CD14-positive monocyte (primary cell): Measurements from ENCODE around the gene RAET1G. TPM values are rescaled to one million over a fixed set of nuclear protein-coding genes. Genes with fewer than 3 reads are reported as not detected.

Experiments used
- DNase-seq, 3 donors: peaks; one replicate each; pipeline ENCODE4 v3.0.0-alpha.2; 2011 to 2022
- H2AFZ ChIP-seq: 2 replicates; pipeline ENCODE4 v1.6.0; 2012; ENCODE audit warnings: mild to moderate bottlenecking, low read depth, low read length, inconsistent platforms; ENCODE audit not compliant: insufficient read depth, poor library complexity, severe bottlenecking
- H3K27ac ChIP-seq, 2 donors: 1 replicate in 1 of 2; 2 replicates in 1 of 2; pipeline ENCODE4 v1.5.1; 2012 to 2013; ENCODE audit warnings: low read length in 2 of 2, control low read depth in 1 of 2, inconsistent platforms in 1 of 2, low read depth in 1 of 2, mild to moderate bottlenecking in 1 of 2
- H3K27me3 ChIP-seq, 2 donors: one replicate each; pipeline versions ENCODE4 v1.6.0 to v1.6.1; 2011 to 2013; ENCODE audit warnings: low read length in 2 of 2; ENCODE audit not compliant: control insufficient read depth in 2 of 2, insufficient read depth in 2 of 2
- H3K36me3 ChIP-seq, 2 donors: replicated peaks in 1 of 2; 1 replicate in 1 of 2; 2 replicates in 1 of 2; pipeline versions ENCODE4 v1.5.1 to v1.6.1; 2012 to 2013; ENCODE audit warnings: low read length in 2 of 2, control low read depth in 1 of 2, inconsistent platforms in 1 of 2, mild to moderate bottlenecking in 1 of 2; ENCODE audit not compliant: insufficient read depth in 2 of 2, control insufficient read depth in 1 of 2
- H3K4me1 ChIP-seq, 2 donors: 1 replicate in 1 of 2; 2 replicates in 1 of 2; pipeline versions ENCODE4 v1.5.1 to v1.6.1; 2012 to 2013; ENCODE audit warnings: low read length in 2 of 2, control low read depth in 1 of 2, inconsistent platforms in 1 of 2, mild to moderate bottlenecking in 1 of 2, moderate library complexity in 1 of 2; ENCODE audit not compliant: insufficient read depth in 2 of 2, control insufficient read depth in 1 of 2
- H3K4me2 ChIP-seq: replicated peaks from 2 replicates; pipeline ENCODE3; 2012; ENCODE audit warnings: low read length, moderate library complexity, mild to moderate bottlenecking; ENCODE audit not compliant: poor library complexity, severe bottlenecking; ENCODE audit errors: extremely low read depth
- H3K4me3 ChIP-seq, 3 experiments: fragments of 200-600 bp in 1 of 3; sonication (generic) in 1 of 3; replicated peaks in 1 of 3; 1 replicate in 2 of 3; 2 replicates in 1 of 3; pipeline ENCODE4 v1.5.1; 2011 to 2013; ENCODE audit warnings: low read length in 3 of 3, mild to moderate bottlenecking in 3 of 3, control low read depth in 2 of 3, low read depth in 2 of 3, inconsistent platforms in 1 of 3, moderate library complexity in 1 of 3
- H3K79me2 ChIP-seq: 2 replicates; pipeline ENCODE4 v1.6.0; 2012; ENCODE audit warnings: mild to moderate bottlenecking, control low read depth, inconsistent platforms, low read length, moderate library complexity; ENCODE audit not compliant: insufficient read depth
- H3K9ac ChIP-seq: 2 replicates; pipeline ENCODE4 v1.6.0; 2017; ENCODE audit warnings: low read length, mild to moderate bottlenecking; ENCODE audit not compliant: insufficient read depth, poor library complexity, severe bottlenecking
- H3K9me3 ChIP-seq, 2 donors: replicated peaks in 1 of 2; 1 replicate in 1 of 2; 2 replicates in 1 of 2; pipeline versions ENCODE4 v1.5.1 to v1.6.1; 2012 to 2013; ENCODE audit warnings: low read length in 2 of 2, control low read depth in 1 of 2; ENCODE audit not compliant: control insufficient read depth in 1 of 2, insufficient read depth in 1 of 2
- H4K20me1 ChIP-seq: 2 replicates; pipeline ENCODE4 v1.6.0; 2012; ENCODE audit warnings: mild to moderate bottlenecking, low read length, control low read depth, moderate library complexity; ENCODE audit not compliant: insufficient read depth
- H3K27ac Mint-ChIP-seq, 7 donors: one replicate each; pipeline ENCODE4 v1.8.0; 2020; ENCODE audit warnings: mild to moderate bottlenecking in 7 of 7, mixed read lengths in 7 of 7, moderate library complexity in 6 of 7, inconsistent platforms in 2 of 7
- H3K27me3 Mint-ChIP-seq, 3 donors: one replicate each; pipeline ENCODE4 v1.8.0; 2021 to 2022; ENCODE audit warnings: low read depth in 3 of 3, mild to moderate bottlenecking in 3 of 3, mixed read lengths in 3 of 3, moderate library complexity in 3 of 3, inconsistent platforms in 1 of 3
- H3K36me3 Mint-ChIP-seq, 2 donors: one replicate each; pipeline ENCODE4 v1.8.0; 2020; ENCODE audit warnings: mixed read lengths in 2 of 2, inconsistent platforms in 1 of 2, mild to moderate bottlenecking in 1 of 2
- H3K4me1 Mint-ChIP-seq: one replicate; pipeline ENCODE4 v1.8.0; 2020; ENCODE audit warnings: mild to moderate bottlenecking, mixed read lengths
- H3K4me3 Mint-ChIP-seq, 2 donors: one replicate each; pipeline ENCODE4 v1.8.0; 2020; ENCODE audit warnings: mild to moderate bottlenecking in 2 of 2, mixed read lengths in 2 of 2, moderate library complexity in 1 of 2
- H3K9me3 Mint-ChIP-seq, 7 donors: one replicate each; pipeline ENCODE4 v1.8.0; 2020 to 2022; ENCODE audit warnings: mixed read lengths in 7 of 7, mild to moderate bottlenecking in 6 of 7, moderate library complexity in 6 of 7, inconsistent platforms in 2 of 7
- CTCF ChIP-seq: fragments of 200-600 bp; IDR thresholded peaks from one replicate; pipeline ENCODE4 v1.8.0; 2022; ENCODE audit warnings: antibody characterized with exemption, mild to moderate bottlenecking
- WGBS: methylation state at CpG from one replicate; pipeline ENCODE4 v1.1.5; 2013; ENCODE audit warnings: missing lambda C conversion rate; ENCODE audit not compliant: insufficient coverage; 5-methylcytosine and 5-hydroxymethylcytosine counted together
- intact Hi-C, 2 donors: fragments of 100-400 bp; cut with micrococcal nuclease; formaldehyde crosslinking; loops; one replicate each; pipeline versions ENCODE4 v1.15.0 to v1.15.1; 2023
- polyA plus RNA-seq, 3 donors: library from polyadenylated mRNA; depleted of rRNA in 1 of 3; unstranded in 2 of 3; stranded (reverse) in 1 of 3; fragments of 300-500 nt in 2 of 3; fragments of >200 nt in 1 of 3; fragmentation: Illumina TruSeq in 2 of 3; gene quantifications; 1 replicate in 2 of 3; 2 replicates in 1 of 3; pipeline ENCODE4 v1.2.3, GENCODE V29; 2012 to 2021

The RAET1G gene
- polyA plus RNA-seq, 3 donors = not detected

DNA sequence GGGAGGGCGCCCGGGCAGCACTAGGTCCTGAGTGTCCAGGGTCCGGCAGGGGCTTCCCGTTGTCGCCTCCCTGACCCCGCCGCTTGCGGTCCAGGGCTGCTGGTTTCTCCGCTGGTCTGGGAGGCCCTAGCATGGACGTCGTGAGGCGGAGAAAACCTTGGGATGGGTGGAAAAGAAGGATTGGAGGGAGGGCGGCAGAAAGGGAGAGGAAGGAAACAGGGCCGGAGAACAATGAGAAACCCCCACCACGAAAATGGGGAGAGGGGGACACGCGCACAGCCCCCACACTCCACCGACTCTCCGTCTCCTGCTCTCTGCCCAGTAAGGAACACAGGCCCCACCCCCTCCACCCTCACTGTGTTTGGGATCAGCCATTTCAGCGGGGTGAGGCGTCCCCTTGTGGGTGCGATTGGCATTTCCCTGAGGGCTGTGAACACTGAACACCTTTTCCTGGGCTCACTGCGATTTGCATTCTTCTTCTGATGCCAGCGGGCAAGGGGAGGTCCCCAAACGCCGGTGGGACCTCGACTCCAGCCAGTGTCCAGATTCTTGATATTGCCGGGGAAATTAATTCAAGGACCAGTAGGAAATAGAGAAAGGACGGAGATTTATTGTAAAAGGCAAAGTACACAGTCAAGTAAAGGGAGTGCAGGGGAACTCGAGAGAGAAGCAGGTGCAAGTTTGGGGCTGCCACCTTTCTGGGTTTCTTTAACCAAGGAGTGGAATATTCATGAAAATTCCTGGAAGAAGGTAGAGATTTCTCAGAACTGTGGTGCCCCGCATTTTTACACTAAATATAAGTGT is 3.3 kb upstream of the RAET1G start:
- Histone ChIP-seq H3K4me3 (peak overlapping the region; percentile 36 to 73 (median 48)), H3K4me2 (peak overlapping the region; percentile 89), H3K27ac (no peak overlapping the region), H4K20me1 (no peaks in the 10 kb centered on the region), H3K79me2 (no peaks in the 10 kb centered on the region), H3K4me1 (peaks cover 28 to 29% of the 10 kb centered on the region in 2 donors), H3K36me3 (no peaks in the 10 kb centered on the region), H3K9me3 (peaks cover 0 to 4% of the 10 kb centered on the region in 2 donors), H3K27me3 (peaks cover 38 to 85% of the 10 kb centered on the region in 2 donors), H3K9ac (peak overlapping the region; percentile 40), H2AFZ (peak overlapping the region; percentile 82)
- 4% methylated on average over 21 of the region's 31 CpGs for whole genome bisulfite sequencing
- intact Hi-C loops = loop anchor here (5.0 to 10.0 kb wide), 2 partner anchors 94 to 201 kb away; no protein-coding TSS in a partner anchor
- TF ChIP-seq CTCF = peak; percentile 77
- Mint-ChIP-seq H3K4me3 (peak overlapping the region; percentile 77 to 96), H3K27ac (peak overlapping the region in 2 of 7 donors; percentile 39 to 50), H3K9me3 (peaks cover 0 to 26% (median 16%) of the 10 kb centered on the region in 7 donors), H3K36me3 (peaks cover 8 to 15% of the 10 kb centered on the region in 2 donors), H3K4me1 (peaks cover 31% of the 10 kb centered on the region), H3K27me3 (peaks cover 85 to 93% (median 86%) of the 10 kb centered on the region in 3 donors)
- DNase-seq = peak; percentile 33 to 63 (median 52)

- no peaks in the 10 kb centered on the region for H4K20me1 ChIP-seq
- intact Hi-C loops = loop anchor here (5.0 to 10.0 kb wide), 2 partner anchors 93 to 201 kb away; no protein-coding TSS in a partner anchor
- H3K27ac ChIP-seq = no peak overlapping the region
- peaks cover 35 to 81% of the 10 kb centered on the region in 2 donors for H3K27me3 ChIP-seq
- H3K9ac ChIP-seq = peak overlapping the region; percentile 40
- H3K36me3 ChIP-seq = no peaks in the 10 kb centered on the region
- peaks cover 0 to 26% (median 16%) of the 10 kb centered on the region in 7 donors for H3K9me3 Mint-ChIP-seq
- 11% methylated on average over 31 of the region's 34 CpGs for WGBS
- peak overlapping the region; percentile 89 for H3K4me2 ChIP-seq
- H3K27ac Mint-ChIP-seq = no peak overlapping the region
- peaks cover 28 to 29% of the 10 kb centered on the region in 2 donors for H3K4me1 ChIP-seq
- H3K36me3 Mint-ChIP-seq = peaks cover 8 to 15% of the 10 kb centered on the region in 2 donors
- DNase-seq = no peak
- H3K27me3 Mint-ChIP-seq = peaks cover 82 to 93% (median 85%) of the 10 kb centered on the region in 3 donors
- H3K79me2 ChIP-seq = no peaks in the 10 kb centered on the region
- peaks cover 31% of the 10 kb centered on the region for H3K4me1 Mint-ChIP-seq
- peak overlapping the region; percentile 36 to 73 (median 48) for H3K4me3 ChIP-seq
- TF ChIP-seq CTCF = no peak
- H3K9me3 ChIP-seq = peaks cover 0 to 4% of the 10 kb centered on the region in 2 donors
- peak overlapping the region; percentile 82 for H2AFZ ChIP-seq
- peak overlapping the region; percentile 77 to 96 for H3K4me3 Mint-ChIP-seq
These were observed 2.5 kb upstream of the RAET1G start for GRCh38 chr6:149925253-149925973.
